Gastroesophageal sphincter (tissue), 4 donors: ENCODE data around the gene LDB3. TPM values are rescaled to one million over a fixed set of nuclear protein-coding genes. Genes with fewer than 3 reads are reported as not detected.

Source experiments
- ATAC-seq: fragments of 150-250 bp; one replicate; pipeline ENCODE4 v1.9.1; 2016; ENCODE audit warnings: mild to moderate bottlenecking, moderate library complexity
- H3K27ac ChIP-seq, 4 donors: fragments of 200-600 bp; sonication (generic) in 3 of 4; 1 replicate in 3 of 4; 2 replicates in 1 of 4; pipeline ENCODE4 v1.5.1; 2016 to 2019
- H3K27me3 ChIP-seq: fragments of 200-600 bp; sonication (generic); one replicate; pipeline ENCODE4 v1.5.1; 2019
- H3K36me3 ChIP-seq, 2 donors: fragments of 200-600 bp; sonication (generic); one replicate each; pipeline ENCODE4 v1.5.1; 2019; ENCODE audit warnings: control low read depth in 1 of 2
- H3K4me1 ChIP-seq, 3 donors: fragments of 200-600 bp; sonication (generic); 1 replicate in 2 of 3; 2 replicates in 1 of 3; pipeline ENCODE4 v1.5.1; 2016 to 2019; ENCODE audit warnings: control low read depth in 2 of 3
- H3K4me3 ChIP-seq, 2 donors: fragments of 200-600 bp; sonication (generic); one replicate each; pipeline ENCODE4 v1.5.1; 2019; ENCODE audit warnings: mild to moderate bottlenecking in 1 of 2, moderate library complexity in 1 of 2
- H3K9me3 ChIP-seq, 3 donors: fragments of 200-600 bp; sonication (generic); one replicate each; pipeline ENCODE4 v1.5.1; 2017 to 2019; ENCODE audit warnings: control low read depth in 2 of 3
- EP300 ChIP-seq: sonication (generic); formaldehyde crosslinking; IDR thresholded peaks from one replicate; pipeline ENCODE4 v1.6.1; 2017; ENCODE audit warnings: antibody characterized with exemption, mild to moderate bottlenecking
- POLR2A ChIP-seq, 2 donors: fragments of 450-650 bp; IDR thresholded peaks; one replicate each; pipeline ENCODE4 v1.6.1; 2017; ENCODE audit warnings: antibody characterized with exemption in 2 of 2, mild to moderate bottlenecking in 2 of 2, moderate library complexity in 1 of 2
- POLR2AphosphoS5 ChIP-seq: sonication (generic); formaldehyde crosslinking; IDR thresholded peaks from one replicate; pipeline ENCODE4 v1.6.1; 2017; ENCODE audit warnings: antibody characterized with exemption
- WGBS, 2 donors: methylation state at CpG; one replicate each; pipeline ENCODE4 v1.1.5; 2018; ENCODE audit warnings: low coverage in 1 of 2; 5-methylcytosine and 5-hydroxymethylcytosine counted together
- total RNA-seq, 4 donors: library from RNA; depleted of rRNA; stranded (reverse); fragments of >200 nt; gene quantifications; one replicate each; pipeline ENCODE4 v1.1.0, GENCODE V29; 2016
- TF ChIP-seq, protein P1 (sequence below), 4 experiments: fragments of 200-600 bp in 2 of 4; fragments of 450-650 bp in 2 of 4; sonication (generic) in 1 of 4; IDR thresholded peaks; one replicate each; pipeline ENCODE4 v1.5.1; 2017 to 2019; ENCODE audit warnings: antibody characterized with exemption in 4 of 4, mild to moderate bottlenecking in 2 of 4, moderate library complexity in 2 of 4

LDB3 gene
- total RNA-seq, 4 donors from 2014 or later, result 12.9 to 45.8 (median 18.6) TPM

GRCh38 chr10:86711513-86712316, 43.4 kb downstream of the LDB3 start:
- TF ChIP-seq EP300 (no peak), POLR2A (IDR thresholded peaks at IDR 0.05) (peak in 1 of 2 donors; percentile 46)
- Histone ChIP-seq H3K4me3 (peak overlapping the region; percentile 66 to 76), H3K27ac (peak overlapping the region; percentile 93 to 97 (median 95)), H3K36me3 (peaks cover 0 to 26% of the 10 kb centered on the region in 2 donors), H3K9me3 (no peaks in the 10 kb centered on the region), H3K27me3 (no peaks in the 10 kb centered on the region), H3K4me1 (peaks cover 0 to 51% (median 10%) of the 10 kb centered on the region in 3 donors)
- 0% methylated on average over 1 to 2 of the region's 82 CpGs for WGBS, 2 donors
- ATAC-seq, result peak; percentile 67

DNA sequence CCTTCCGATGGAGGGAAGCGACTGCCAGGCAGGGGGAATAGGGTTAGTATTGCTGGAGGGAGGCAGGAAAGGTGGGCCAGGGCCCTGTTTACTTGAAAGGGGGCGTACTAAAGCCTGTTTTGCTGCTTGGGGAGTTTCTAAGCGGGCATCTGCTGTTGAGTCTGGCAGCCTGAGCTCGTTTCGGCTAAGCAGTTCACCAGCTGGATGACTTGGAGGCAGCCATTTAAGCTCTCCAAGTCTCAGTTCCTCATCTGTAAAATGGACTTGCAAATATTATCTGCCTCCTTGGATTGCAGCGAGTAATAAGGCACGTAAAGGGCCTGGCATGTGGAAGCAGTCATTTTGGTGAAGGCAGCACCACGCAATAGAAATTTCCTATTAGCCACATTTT, 44.0 kb downstream of the LDB3 start:
- H3K9me3 ChIP-seq, result no peaks in the 10 kb centered on the region

DNA sequence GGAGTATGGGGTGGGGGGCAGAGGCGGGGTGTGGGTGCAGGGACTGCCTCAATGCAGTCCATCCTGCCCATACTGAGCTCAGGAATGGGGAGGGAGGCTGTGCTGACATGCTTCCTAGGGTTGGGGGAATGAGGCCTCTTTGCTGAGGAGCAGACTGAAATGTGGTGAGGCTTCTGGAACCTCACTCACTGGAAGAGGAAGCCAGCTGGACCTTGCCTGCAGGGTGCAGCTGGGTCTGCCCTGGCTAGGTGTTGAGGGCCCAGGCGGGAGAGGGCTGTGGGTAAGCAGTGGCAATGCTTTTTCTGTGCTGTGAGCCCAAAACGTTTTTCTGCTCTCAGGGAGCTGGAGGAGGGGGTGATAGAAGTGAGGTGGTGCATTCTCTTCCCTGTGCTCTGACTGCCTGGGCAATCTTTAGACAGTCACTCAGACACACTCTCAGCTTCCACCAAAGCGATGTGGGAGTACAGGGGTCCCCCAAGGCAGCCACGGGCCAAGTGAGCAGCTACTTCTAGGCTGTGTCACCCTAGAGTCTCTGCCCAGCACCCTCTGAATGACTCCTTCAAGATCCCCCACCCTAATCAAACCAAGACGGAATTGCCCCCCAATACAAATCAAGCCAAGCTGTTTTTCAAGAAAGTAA, 47.0 kb downstream of the LDB3 start:
- TF ChIP-seq EP300, result no peak
- Histone ChIP-seq H3K27me3 (no peaks in the 10 kb centered on the region), H3K9me3 (no peaks in the 10 kb centered on the region), H3K4me1 (peaks cover 0 to 40% (median 10%) of the 10 kb centered on the region in 3 donors), H3K27ac (peak overlapping the region in 3 of 4 donors; percentile 3 to 61 (median 55)), H3K4me3 (no peak overlapping the region), H3K36me3 (peaks cover 0 to 13% of the 10 kb centered on the region in 2 donors)
- 100% methylated on average over 1 of the region's 6 CpGs; no CpG with 5 or more reads in 1 of the 2 donors for WGBS, 2 donors
- no peak for ATAC-seq

More for the DNA sequence above, 44.0 kb downstream of the LDB3 start:
- Histone ChIP-seq H3K4me1 (peaks cover 0 to 51% (median 10%) of the 10 kb centered on the region in 3 donors), H3K27me3 (no peaks in the 10 kb centered on the region), H3K4me3 (peak overlapping the region; percentile 66 to 76), H3K36me3 (peaks cover 0 to 22% of the 10 kb centered on the region in 2 donors), H3K27ac (peak overlapping the region; percentile 93 to 97 (median 95))
- 10 to 53% methylated on average over 2 to 3 of the region's 9 CpGs for WGBS, 2 donors
- no peak for ATAC-seq
- TF ChIP-seq POLR2AphosphoS5 (no peak), POLR2A (IDR thresholded peaks at IDR 0.05) (no peak), EP300 (no peak)
- TF ChIP-seq, protein P1, sequence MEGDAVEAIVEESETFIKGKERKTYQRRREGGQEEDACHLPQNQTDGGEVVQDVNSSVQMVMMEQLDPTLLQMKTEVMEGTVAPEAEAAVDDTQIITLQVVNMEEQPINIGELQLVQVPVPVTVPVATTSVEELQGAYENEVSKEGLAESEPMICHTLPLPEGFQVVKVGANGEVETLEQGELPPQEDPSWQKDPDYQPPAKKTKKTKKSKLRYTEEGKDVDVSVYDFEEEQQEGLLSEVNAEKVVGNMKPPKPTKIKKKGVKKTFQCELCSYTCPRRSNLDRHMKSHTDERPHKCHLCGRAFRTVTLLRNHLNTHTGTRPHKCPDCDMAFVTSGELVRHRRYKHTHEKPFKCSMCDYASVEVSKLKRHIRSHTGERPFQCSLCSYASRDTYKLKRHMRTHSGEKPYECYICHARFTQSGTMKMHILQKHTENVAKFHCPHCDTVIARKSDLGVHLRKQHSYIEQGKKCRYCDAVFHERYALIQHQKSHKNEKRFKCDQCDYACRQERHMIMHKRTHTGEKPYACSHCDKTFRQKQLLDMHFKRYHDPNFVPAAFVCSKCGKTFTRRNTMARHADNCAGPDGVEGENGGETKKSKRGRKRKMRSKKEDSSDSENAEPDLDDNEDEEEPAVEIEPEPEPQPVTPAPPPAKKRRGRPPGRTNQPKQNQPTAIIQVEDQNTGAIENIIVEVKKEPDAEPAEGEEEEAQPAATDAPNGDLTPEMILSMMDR (IDR thresholded peaks at IDR 0.05), result no peak

DNA sequence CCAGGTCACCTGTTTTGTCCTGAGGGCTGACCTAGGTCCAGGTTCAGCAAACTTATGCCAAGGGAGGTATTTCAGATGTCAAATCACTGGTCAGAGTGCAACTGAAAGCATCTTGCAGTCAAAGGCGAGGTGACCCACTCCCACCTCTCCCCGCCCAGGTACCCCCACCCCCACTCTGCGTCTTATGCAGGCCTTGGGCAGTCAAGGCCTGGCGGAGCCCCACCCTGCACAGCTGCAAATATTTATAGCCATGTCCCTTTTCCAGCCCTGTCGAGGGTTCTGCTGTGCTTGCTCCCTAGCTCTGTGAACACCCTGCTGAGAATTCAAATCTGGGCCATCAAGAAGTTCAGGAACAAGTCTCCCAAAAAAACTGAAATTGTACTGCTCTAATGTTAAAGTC, 47.5 kb downstream of the LDB3 start:
- WGBS, 2 donors, result 55% methylated on average over 2 of the region's 5 CpGs; no CpG with 5 or more reads in 1 of the 2 donors

GRCh38 chr10:86716466-86716865, 48.2 kb downstream of the LDB3 start:
- no peak overlapping the region for H3K4me3 ChIP-seq
- TF ChIP-seq POLR2AphosphoS5 (no peak), EP300 (no peak), POLR2A (IDR thresholded peaks at IDR 0.05) (no peak)
- TF ChIP-seq, protein P1 (IDR thresholded peaks at IDR 0.05), result no peak
- ATAC-seq, result no peak
- peak overlapping the region in 3 of 4 donors; percentile 12 to 61 (median 55) for H3K27ac ChIP-seq
- peaks cover 0 to 13% of the 10 kb centered on the region in 2 donors for H3K36me3 ChIP-seq
- H3K9me3 ChIP-seq, result no peaks in the 10 kb centered on the region
- 88% methylated on average over 4 of the region's 13 CpGs; no CpG with 5 or more reads in 1 of the 2 donors for WGBS, 2 donors
- H3K27me3 ChIP-seq, result no peaks in the 10 kb centered on the region
- H3K4me1 ChIP-seq, result peaks cover 0 to 32% (median 4%) of the 10 kb centered on the region in 3 donors

More for the DNA sequence above, 47.5 kb downstream of the LDB3 start:
- no peaks in the 10 kb centered on the region for H3K27me3 ChIP-seq
- no peak for ATAC-seq
- peak overlapping the region in 3 of 4 donors; percentile 3 to 61 (median 55) for H3K27ac ChIP-seq
- peaks cover 0 to 34% (median 6%) of the 10 kb centered on the region in 3 donors for H3K4me1 ChIP-seq
- no peaks in the 10 kb centered on the region for H3K9me3 ChIP-seq
- peaks cover 0 to 13% of the 10 kb centered on the region in 2 donors for H3K36me3 ChIP-seq
- TF ChIP-seq POLR2A (IDR thresholded peaks at IDR 0.05) (no peak), EP300 (no peak)
- TF ChIP-seq, protein P1 (IDR thresholded peaks at IDR 0.05), result no peak
- no peak overlapping the region for H3K4me3 ChIP-seq
